PC-3 (cell line): ENCODE results near the gene EARS2.

Experiments
- EZH2 ChIP-seq: fragments of 300-600 bp; sonication (generic); IDR thresholded peaks from one replicate; pipeline ENCODE4 v1.6.1; 2017; ENCODE audit warnings: antibody characterized with exemption, mild to moderate bottlenecking, low read length; ENCODE audit not compliant: unreplicated experiment
- EZH2phosphoT487 ChIP-seq: fragments of 300-600 bp; sonication (generic); IDR thresholded peaks from 2 replicates; pipeline ENCODE4 v1.6.1; 2018; ENCODE audit warnings: mild to moderate bottlenecking, antibody characterized with exemption, low read length, borderline replicate concordance
- TF ChIP-seq, protein P1 (sequence below): fragments of 300-600 bp; sonication (generic); conservative IDR thresholded peaks from 2 replicates; pipeline ENCODE4 v1.5.1; 2017; ENCODE audit warnings: antibody characterized with exemption, low read depth, mild to moderate bottlenecking, low read length

DNA sequence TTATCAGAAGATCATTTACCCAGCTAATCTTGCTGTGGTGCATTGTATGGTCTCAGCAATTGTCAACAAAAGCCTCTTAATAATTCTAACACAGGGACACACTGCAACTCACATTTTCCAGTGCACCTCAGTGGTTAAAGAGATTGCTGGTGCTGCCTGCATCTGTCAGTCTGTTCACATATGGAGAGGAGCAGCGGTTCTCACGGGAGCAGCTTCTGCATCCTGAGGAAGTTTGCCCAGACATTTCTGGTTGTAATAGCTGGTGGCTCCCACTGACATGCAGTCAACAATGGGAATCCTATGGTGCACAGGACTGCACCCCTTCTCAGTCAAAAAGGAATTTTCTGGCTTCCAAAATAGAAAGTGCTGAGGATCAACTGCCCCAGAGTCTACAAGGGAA lies 54.7 kb downstream of the EARS2 start:
- TF ChIP-seq, protein P1, sequence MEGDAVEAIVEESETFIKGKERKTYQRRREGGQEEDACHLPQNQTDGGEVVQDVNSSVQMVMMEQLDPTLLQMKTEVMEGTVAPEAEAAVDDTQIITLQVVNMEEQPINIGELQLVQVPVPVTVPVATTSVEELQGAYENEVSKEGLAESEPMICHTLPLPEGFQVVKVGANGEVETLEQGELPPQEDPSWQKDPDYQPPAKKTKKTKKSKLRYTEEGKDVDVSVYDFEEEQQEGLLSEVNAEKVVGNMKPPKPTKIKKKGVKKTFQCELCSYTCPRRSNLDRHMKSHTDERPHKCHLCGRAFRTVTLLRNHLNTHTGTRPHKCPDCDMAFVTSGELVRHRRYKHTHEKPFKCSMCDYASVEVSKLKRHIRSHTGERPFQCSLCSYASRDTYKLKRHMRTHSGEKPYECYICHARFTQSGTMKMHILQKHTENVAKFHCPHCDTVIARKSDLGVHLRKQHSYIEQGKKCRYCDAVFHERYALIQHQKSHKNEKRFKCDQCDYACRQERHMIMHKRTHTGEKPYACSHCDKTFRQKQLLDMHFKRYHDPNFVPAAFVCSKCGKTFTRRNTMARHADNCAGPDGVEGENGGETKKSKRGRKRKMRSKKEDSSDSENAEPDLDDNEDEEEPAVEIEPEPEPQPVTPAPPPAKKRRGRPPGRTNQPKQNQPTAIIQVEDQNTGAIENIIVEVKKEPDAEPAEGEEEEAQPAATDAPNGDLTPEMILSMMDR, result no peak
- TF ChIP-seq EZH2 (no peak), EZH2phosphoT487 (no peak)
